OCI-LY3 (cell line): Measurements from ENCODE around the gene ECI2.

Source experiments
- CTCF ChIP-seq: fragments of 200-600, 300-600 bp; sonication (generic); IDR thresholded peaks from 2 replicates; pipeline ENCODE4 v1.5.1; 2014; ENCODE audit warnings: antibody characterized with exemption, low read length, low read depth
- EZH2phosphoT487 ChIP-seq: fragments of 200-600 bp; shearing (Covaris generic); IDR thresholded peaks from 2 replicates; pipeline ENCODE4 v1.6.1; 2018; ENCODE audit warnings: antibody characterized with exemption, mixed run types, low read depth

- no peak for TF ChIP-seq CTCF
- no peak for TF ChIP-seq EZH2phosphoT487
Measured at GRCh38 chr6:4124351-4124750, 11.0 kb downstream of the ECI2 start.
